HG02943 (cell line): Measurements from ENCODE around the gene MEX3B.
"Not testable (repeated sequence)": the region's sequence is repeated elsewhere in the genome, so short reads cannot be mapped to it uniquely, and the experiment has no call there.

ENCODE experiments used
- ATAC-seq: cut with Tn5 transposase; IDR thresholded peaks from one replicate; pipeline ENCODE4 v1.9.1; 2021; ENCODE audit warnings: mild to moderate bottlenecking, low read depth, moderate library complexity; ENCODE audit not compliant: unreplicated experiment

MEX3B gene

DNA sequence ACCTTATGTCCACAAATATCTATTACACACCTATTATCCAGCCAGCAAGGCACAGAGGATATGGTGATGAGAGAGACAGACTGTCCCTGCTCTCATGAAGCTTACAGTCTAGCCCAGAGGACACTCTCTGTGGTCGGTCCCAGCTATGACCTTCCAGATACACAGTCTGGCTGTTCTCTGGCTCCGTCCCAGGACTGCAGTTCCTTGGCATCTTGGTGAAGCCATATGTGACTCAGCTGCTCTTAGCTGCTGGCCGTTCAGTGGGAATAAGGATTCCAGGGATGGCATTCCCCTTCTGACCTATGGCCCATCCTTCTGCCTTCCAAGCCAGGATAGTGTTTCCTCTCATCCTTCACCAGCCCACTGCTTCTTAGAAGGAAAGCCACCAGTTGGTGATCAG is 30.8 kb downstream of the MEX3B start:
- ATAC-seq, result no peak

DNA sequence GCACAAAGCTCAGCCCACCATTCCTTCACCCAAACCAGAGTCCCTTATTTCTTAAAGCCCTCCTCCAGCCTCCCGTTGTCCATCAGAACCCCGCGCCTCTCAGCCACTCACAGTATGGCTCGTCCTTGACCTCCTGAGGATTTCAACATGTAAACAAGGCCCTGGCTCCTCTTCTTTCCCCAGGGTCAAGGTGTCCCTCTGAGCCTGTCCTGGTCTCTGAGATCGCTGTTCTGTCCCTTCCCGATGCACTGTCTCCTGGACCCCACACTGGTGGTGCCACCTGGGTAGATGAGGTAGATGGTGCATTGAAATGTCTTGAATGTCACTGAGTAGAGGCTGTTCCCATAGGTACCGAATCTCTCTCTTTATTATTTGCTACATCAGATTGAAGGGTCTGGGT is 32.9 kb downstream of the MEX3B start:
- no peak for ATAC-seq

DNA sequence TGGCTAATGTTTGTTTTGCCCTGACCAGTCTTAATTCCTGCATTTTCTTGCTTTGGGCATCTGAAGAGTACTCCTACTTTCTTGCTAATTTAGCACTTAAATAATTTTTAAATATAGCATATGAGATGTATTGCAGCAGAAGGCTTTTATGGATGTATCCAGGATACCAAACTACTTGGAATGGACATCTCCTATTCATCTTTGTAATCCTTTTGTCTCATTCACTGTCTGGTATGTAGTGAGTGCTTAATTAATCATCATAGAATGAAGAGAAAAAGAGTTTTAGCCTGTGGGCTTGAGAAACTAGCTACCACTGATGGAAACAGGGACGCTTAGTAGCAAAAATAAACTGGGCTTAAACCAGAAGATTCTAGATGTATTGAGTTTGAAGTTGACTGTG is 40.6 kb downstream of the MEX3B start:
- no peak for ATAC-seq

DNA sequence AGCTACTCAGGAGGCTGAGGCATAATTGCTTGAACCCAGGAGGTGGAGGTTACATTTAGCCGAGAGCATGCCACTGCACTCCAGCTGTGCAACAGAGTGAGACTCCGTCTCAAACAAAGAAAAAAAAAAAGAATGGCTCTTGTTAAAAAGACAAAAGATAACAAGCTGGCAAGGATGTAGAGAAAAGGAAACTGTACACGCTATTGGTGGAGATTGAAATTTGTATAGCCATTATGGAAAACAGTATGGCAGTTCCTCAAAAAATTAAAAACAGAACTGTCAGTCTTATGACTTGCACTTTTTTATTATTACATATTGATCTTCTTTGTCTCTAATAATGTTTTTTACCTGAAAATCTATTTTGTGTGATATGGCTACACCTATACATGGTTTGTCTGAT is 41.9 kb downstream of the MEX3B start:
- ATAC-seq, result no peak

DNA sequence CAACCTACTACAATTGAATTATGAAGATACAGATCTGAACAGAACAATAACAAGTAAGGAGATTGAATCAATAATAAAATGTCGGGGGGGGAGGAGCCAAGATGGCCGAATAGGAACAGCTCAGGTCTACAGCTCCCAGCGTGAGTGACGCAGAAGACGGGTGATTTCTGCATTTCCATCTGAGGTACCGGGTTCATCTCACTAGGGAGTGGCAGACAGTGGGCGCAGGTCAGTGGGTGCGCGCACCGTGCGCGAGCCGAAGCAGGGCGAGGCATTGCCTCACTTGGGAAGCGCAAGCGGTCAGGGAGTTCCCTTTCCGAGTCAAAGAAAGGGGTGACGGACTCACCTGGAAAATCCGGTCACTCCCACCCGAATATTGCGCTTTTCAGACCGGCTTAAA is 50.7 kb downstream of the MEX3B start:
- not testable (repeated sequence) for ATAC-seq

DNA sequence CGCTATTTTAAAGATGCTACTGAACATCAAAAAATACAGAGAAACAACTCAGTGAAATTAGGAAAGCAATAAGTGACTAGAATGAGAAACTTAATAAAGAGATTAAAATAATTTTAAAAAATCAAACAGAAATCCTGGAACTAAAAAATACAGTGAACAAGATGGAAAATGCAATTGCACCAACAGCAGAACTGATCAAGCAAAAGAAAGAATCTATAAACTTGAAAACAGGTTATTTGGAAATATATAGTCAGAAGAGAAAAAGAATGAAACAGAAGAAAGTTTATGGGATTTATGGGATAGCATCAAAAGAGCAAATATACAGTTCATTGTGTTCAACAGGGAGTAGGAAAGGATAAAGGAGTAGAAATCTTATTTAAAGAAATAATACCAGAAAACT is 53.3 kb downstream of the MEX3B start:
- ATAC-seq, result no peak
